VCaP (cell line): Measurements from ENCODE around the gene CRB1.
A peak's percentile ranks its signal among the peaks of the same experiment; 100 is the strongest.

Experiments
- H3K27ac ChIP-seq: fragments of 450-650 bp; 2 replicates; pipeline ENCODE4 v1.5.1; 2017
- TF ChIP-seq, protein P1 (sequence below): fragments of 450-650 bp; conservative IDR thresholded peaks from 2 replicates; pipeline ENCODE4 v1.5.1; 2017; ENCODE audit warnings: mild to moderate bottlenecking, moderate library complexity

The CRB1 gene

GRCh38 chr1:197526736-197527371 lies 258.8 kb downstream of the CRB1 start:
- peak overlapping the region; percentile 44 for H3K27ac ChIP-seq
- TF ChIP-seq, protein P1, sequence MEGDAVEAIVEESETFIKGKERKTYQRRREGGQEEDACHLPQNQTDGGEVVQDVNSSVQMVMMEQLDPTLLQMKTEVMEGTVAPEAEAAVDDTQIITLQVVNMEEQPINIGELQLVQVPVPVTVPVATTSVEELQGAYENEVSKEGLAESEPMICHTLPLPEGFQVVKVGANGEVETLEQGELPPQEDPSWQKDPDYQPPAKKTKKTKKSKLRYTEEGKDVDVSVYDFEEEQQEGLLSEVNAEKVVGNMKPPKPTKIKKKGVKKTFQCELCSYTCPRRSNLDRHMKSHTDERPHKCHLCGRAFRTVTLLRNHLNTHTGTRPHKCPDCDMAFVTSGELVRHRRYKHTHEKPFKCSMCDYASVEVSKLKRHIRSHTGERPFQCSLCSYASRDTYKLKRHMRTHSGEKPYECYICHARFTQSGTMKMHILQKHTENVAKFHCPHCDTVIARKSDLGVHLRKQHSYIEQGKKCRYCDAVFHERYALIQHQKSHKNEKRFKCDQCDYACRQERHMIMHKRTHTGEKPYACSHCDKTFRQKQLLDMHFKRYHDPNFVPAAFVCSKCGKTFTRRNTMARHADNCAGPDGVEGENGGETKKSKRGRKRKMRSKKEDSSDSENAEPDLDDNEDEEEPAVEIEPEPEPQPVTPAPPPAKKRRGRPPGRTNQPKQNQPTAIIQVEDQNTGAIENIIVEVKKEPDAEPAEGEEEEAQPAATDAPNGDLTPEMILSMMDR: peak; percentile 71
